ENCODE results near the gene PDE2A. TPM values are rescaled to one million over a fixed set of nuclear protein-coding genes. Genes with fewer than 3 reads are reported as not detected.

PDE2A gene
- polyA plus RNA-seq, 3 donors = 0.18 to 1.7 (median 0.53) TPM

- peaks cover 16 to 17% of the 10 kb centered on the region in 2 donors for H3K4me1 ChIP-seq (ENCODE audit: control insufficient read depth in 1 of 2, insufficient read depth in 2 of 2, low read length in 2 of 2)
- H3K9me3 ChIP-seq (replicated peaks in 1 of 2; ENCODE audit: control insufficient read depth in 1 of 2, insufficient read depth in 1 of 2, low read length in 2 of 2) = no peaks in the 10 kb centered on the region
- no peak overlapping the region for H3K9ac ChIP-seq (ENCODE audit: insufficient read depth, low read length, poor library complexity, severe bottlenecking)
- H3K27ac Mint-ChIP-seq = peak overlapping the region in 1 of 7 donors; percentile 60
- no peak overlapping the region for H3K27ac ChIP-seq (ENCODE audit: low read depth in 1 of 2, low read length in 2 of 2)
- intact Hi-C loops (cut with micrococcal nuclease) = no loop called here
- 98% methylated on average over 13 of the region's 14 CpGs for WGBS (ENCODE audit: insufficient coverage)
- H3K4me3 Mint-ChIP-seq = peak overlapping the region in 1 of 2 donors; percentile 17
- H3K9me3 Mint-ChIP-seq = peaks cover 4 to 19% (median 5%) of the 10 kb centered on the region in 7 donors
- peaks cover 0 to 20% of the 10 kb centered on the region in 2 donors for H3K27me3 ChIP-seq (ENCODE audit: control insufficient read depth in 2 of 2, insufficient read depth in 2 of 2, low read length in 2 of 2)
- H4K20me1 ChIP-seq (ENCODE audit: insufficient read depth, low read length) = no peaks in the 10 kb centered on the region
- H3K36me3 Mint-ChIP-seq = peaks cover 3 to 11% of the 10 kb centered on the region in 2 donors
- no peaks in the 10 kb centered on the region for H3K79me2 ChIP-seq (ENCODE audit: insufficient read depth, low read length)
- H3K4me1 Mint-ChIP-seq = peaks cover 33% of the 10 kb centered on the region
- H3K4me3 ChIP-seq (replicated peaks in 1 of 3; ENCODE audit: low read depth in 2 of 3, low read length in 3 of 3) = no peak overlapping the region
- no peak overlapping the region for H3K4me2 ChIP-seq (replicated peaks; ENCODE audit: extremely low read depth, low read length, poor library complexity, severe bottlenecking)
- no peaks in the 10 kb centered on the region for H3K36me3 ChIP-seq (replicated peaks in 1 of 2; ENCODE audit: control insufficient read depth in 1 of 2, insufficient read depth in 2 of 2, low read length in 2 of 2)
- DNase-seq = no peak
- no peak overlapping the region for H2AFZ ChIP-seq (ENCODE audit: insufficient read depth, low read depth, low read length, poor library complexity, severe bottlenecking)
- no peak for TF ChIP-seq CTCF (IDR thresholded peaks at IDR 0.05)
- H3K27me3 Mint-ChIP-seq (ENCODE audit: low read depth in 3 of 3) = peaks cover 33 to 56% (median 45%) of the 10 kb centered on the region in 3 donors
Observed at GRCh38 chr11:72582206-72583176, 91.7 kb downstream of the PDE2A start.

- H3K4me1 Mint-ChIP-seq = peaks cover 26% of the 10 kb centered on the region
- peak overlapping the region in 2 of 7 donors; percentile 21 to 72 for H3K27ac Mint-ChIP-seq
- H3K9ac ChIP-seq (ENCODE audit: insufficient read depth, low read length, poor library complexity, severe bottlenecking) = no peak overlapping the region
- H3K79me2 ChIP-seq (ENCODE audit: insufficient read depth, low read length) = no peaks in the 10 kb centered on the region
- no peak overlapping the region for H3K4me3 Mint-ChIP-seq
- no peaks in the 10 kb centered on the region for H3K36me3 ChIP-seq (replicated peaks in 1 of 2; ENCODE audit: control insufficient read depth in 1 of 2, insufficient read depth in 2 of 2, low read length in 2 of 2)
- H3K4me1 ChIP-seq (ENCODE audit: control insufficient read depth in 1 of 2, insufficient read depth in 2 of 2, low read length in 2 of 2) = peaks cover 16% of the 10 kb centered on the region in 2 donors
- peaks cover 0 to 6% of the 10 kb centered on the region in 2 donors for H3K27me3 ChIP-seq (ENCODE audit: control insufficient read depth in 2 of 2, insufficient read depth in 2 of 2, low read length in 2 of 2)
- no peak overlapping the region for H2AFZ ChIP-seq (ENCODE audit: insufficient read depth, low read depth, low read length, poor library complexity, severe bottlenecking)
- H3K36me3 Mint-ChIP-seq = peaks cover 2 to 3% of the 10 kb centered on the region in 2 donors
- no peak for TF ChIP-seq CTCF (IDR thresholded peaks at IDR 0.05)
- DNase-seq = no peak
- 86% methylated on average over 3 of the region's 5 CpGs for WGBS (ENCODE audit: insufficient coverage)
- no peaks in the 10 kb centered on the region for H3K9me3 ChIP-seq (replicated peaks in 1 of 2; ENCODE audit: control insufficient read depth in 1 of 2, insufficient read depth in 1 of 2, low read length in 2 of 2)
- no peaks in the 10 kb centered on the region for H4K20me1 ChIP-seq (ENCODE audit: insufficient read depth, low read length)
- H3K4me3 ChIP-seq (replicated peaks in 1 of 3; ENCODE audit: low read depth in 2 of 3, low read length in 3 of 3) = no peak overlapping the region
- intact Hi-C loops (cut with micrococcal nuclease) = no loop called here
- H3K27me3 Mint-ChIP-seq (ENCODE audit: low read depth in 3 of 3) = peaks cover 26 to 46% (median 34%) of the 10 kb centered on the region in 3 donors
- no peak overlapping the region for H3K4me2 ChIP-seq (replicated peaks; ENCODE audit: extremely low read depth, low read length, poor library complexity, severe bottlenecking)
- H3K9me3 Mint-ChIP-seq = peaks cover 4 to 19% (median 5%) of the 10 kb centered on the region in 7 donors
- H3K27ac ChIP-seq (ENCODE audit: low read depth in 1 of 2, low read length in 2 of 2) = no peak overlapping the region
Observed at GRCh38 chr11:72581067-72581466, 93.2 kb downstream of the PDE2A start.
